GM12865 (cell line): ENCODE measurements around the gene NBPF20.
A peak's percentile ranks its signal among the peaks of the same experiment; 100 is the strongest.
"Not testable (repeated sequence)": the region's sequence is repeated elsewhere in the genome, so short reads cannot be mapped to it uniquely, and the experiment has no call there.

Experiments used
- DNase-seq: peaks from one replicate; pipeline ENCODE4 v3.0.0; 2010; ENCODE audit warnings: low read depth
- H3K4me3 ChIP-seq: 2 replicates; pipeline ENCODE4 v1.5.1; 2011; ENCODE audit warnings: mild to moderate bottlenecking, low read depth, low read length, control low read depth

Gene NBPF20

DNA sequence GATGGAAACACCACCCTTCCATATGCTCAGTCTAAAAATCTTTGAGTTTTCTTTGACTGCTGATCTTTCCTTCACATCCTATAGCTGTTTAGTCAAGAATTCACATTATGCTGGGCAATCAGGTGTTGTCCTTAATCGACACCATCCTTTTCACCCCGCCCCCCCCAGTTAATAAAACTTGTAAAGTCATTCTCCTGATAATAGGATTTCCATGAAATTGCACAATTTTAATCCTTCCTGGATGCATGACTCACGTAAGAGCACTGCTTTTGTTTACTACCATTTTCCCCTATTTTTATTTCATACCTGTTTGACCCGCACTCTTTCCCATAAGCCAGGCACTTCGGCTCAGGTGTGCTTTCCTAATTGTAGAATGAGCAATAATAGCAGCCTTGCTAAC is 16.9 kb upstream of the NBPF20 start:
- not testable (repeated sequence) for H3K4me3 ChIP-seq

DNA sequence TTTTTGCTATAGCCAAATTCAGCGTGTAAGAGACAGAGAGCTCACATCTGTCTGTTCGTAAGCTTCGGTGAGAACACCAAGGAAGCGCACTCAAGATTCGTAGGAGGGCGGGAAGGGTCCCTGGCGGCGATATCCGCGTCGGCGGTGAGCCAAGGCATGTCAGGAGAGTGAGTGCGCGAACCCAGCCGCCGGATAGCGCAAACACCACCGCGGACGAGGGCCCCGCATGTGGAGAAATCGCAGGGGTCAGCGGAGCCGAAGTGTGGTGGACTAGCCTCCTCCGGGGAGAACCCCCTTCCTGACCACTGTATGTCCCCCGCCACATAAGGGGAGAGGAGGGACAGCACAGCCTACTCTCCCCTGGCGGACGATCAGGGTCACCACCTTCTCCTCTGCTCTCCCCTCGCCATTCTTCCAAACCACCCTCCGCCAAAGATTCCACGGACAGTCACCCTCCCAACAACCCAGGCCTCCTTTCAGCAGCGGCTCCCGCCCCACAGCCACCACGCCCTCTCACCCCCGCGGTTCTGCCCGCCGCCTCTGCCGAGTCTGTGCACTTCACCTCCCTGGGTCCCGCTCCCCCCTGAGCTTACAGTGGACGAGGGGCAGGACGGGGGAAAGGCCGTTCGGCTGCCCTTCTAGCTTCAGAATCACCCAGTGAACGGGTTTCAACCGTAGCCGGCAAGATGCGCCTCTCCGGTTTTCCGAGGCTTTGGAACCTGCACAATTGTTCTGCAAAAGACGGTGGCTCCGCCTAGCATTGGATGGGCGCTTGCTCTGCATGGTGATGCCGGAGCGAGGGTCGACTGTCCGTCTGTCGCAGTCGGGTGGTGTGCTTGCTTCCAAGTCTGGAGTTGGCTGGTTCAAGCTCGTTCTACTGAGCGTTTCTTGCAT is 6.2 kb upstream of the NBPF20 start:
- not testable (repeated sequence) for H3K4me3 ChIP-seq

More for the DNA sequence above, 16.9 kb upstream of the NBPF20 start:
- not testable (repeated sequence) for DNase-seq

GRCh38 chr1:145430830-145431229 is 5.4 kb upstream of the NBPF20 start:
- not testable (repeated sequence) for H3K4me3 ChIP-seq, DNase-seq

More for the DNA sequence above, 6.2 kb upstream of the NBPF20 start:
- DNase-seq = not testable (repeated sequence)

GRCh38 chr1:145429329-145429728 is 3.9 kb upstream of the NBPF20 start:
- H3K4me3 ChIP-seq, DNase-seq: not testable (repeated sequence)

DNA sequence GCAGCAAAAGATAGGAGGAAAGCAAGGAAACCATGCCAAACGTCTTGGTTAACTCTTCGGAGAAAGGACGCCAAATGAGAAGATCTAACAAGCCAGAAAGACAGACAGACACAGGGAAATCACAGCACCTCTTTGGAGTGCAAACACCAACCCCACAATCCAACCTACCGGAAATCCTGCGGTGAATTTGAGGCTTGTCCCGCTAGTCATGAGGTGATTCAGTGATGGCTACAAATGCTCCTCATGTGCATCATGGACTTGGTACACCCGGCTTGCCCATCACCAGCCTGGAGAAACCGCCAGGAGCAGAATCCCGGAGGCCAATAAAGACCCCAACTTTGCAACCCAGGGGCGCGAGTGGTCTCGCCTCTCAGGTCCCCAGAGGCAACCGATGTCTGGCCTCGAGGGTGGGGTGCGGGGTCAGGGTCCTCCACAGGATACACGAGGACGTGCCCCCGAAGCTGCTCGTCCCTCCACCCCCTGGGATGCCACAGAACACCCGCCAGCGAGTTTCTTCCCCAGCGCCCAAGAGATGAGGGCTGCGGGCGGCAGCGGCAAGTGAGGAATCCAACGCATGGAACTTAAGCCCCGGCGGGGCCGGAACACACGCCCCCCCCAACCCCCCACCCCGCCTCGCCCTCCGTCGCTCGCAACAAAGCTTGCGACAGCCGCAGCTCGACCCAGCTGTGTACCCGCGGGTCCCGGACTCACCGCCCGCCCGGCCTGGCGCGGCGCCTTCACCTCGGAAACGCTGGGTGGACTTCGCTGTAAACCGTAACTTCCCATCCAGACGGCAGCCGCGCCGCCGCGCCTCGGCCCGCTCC is 579 bp downstream of the NBPF20 start:
- peak; percentile 18 for DNase-seq
- peak overlapping the region; percentile 67 for H3K4me3 ChIP-seq

DNA sequence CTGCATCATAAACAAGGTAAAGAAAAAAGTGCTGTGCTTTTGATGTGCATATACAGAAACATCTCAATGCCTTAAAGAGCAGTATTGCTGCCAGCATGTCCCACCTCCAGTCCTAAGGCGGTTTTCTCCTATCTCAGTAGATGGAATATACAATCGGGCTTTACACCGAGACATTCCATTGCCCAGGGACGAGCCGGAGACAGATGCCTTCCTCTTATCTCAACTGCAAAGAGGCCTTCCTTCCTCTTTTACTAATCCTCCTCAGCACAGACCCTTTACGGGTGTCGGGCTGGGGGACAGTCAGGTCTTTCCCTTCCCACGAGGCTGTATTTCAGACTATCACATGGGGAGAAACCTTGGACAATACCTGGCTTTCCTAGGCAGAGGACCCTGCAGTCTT is 10.3 kb downstream of the NBPF20 start:
- not testable (repeated sequence) for DNase-seq, H3K4me3 ChIP-seq

DNA sequence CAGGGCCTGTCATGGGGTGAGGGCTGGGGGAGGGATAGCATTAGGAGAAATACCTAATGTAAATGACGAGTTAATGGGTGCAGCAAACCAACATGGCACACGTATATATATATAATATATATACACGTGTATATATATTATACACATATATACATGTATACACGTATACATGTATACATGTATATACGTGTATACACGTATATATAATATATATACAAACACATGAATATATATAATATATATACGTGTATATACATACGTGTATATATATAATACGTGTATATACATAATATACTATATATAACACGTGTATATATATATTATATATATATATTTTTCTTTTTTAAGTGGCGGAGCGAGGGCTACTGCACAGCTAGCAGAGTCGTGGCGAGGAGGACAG is 18.1 kb downstream of the NBPF20 start:
- H3K4me3 ChIP-seq, DNase-seq: not testable (repeated sequence)

GRCh38 chr1:145404949-145405348 is 20.5 kb downstream of the NBPF20 start:
- H3K4me3 ChIP-seq, DNase-seq: not testable (repeated sequence)

- not testable (repeated sequence) for DNase-seq, H3K4me3 ChIP-seq
Observed at GRCh38 chr1:145400701-145401100, 24.7 kb downstream of the NBPF20 start.
